Bronchial epithelial cell (primary cell): ENCODE measurements around the gene PAX5. TPM values are rescaled to one million over a fixed set of nuclear protein-coding genes. Genes with fewer than 3 reads are reported as not detected.

Source experiments
- DNase-seq: peaks from one replicate; pipeline ENCODE4 v3.0.0-alpha.2; 2010; ENCODE audit warnings: low read depth
- FAIRE-seq: peaks from 2 replicates; lab custom pipeline; 2011; peaks lifted over from hg19 to GRCh38; lab: Jason Lieb, UNC
- H3K27me3 ChIP-seq: 2 replicates; pipeline ENCODE4 v1.5.1; 2011; ENCODE audit warnings: low read length; ENCODE audit not compliant: control insufficient read depth, insufficient read depth
- H3K36me3 ChIP-seq: 2 replicates; pipeline ENCODE4 v1.5.1; 2011; ENCODE audit warnings: low read length; ENCODE audit not compliant: control insufficient read depth, insufficient read depth
- H3K4me3 ChIP-seq: 2 replicates; pipeline ENCODE4 v1.5.1; 2011; ENCODE audit warnings: mild to moderate bottlenecking, low read depth, low read length, control low read depth
- CTCF ChIP-seq: IDR thresholded peaks from 2 replicates; pipeline ENCODE4 v1.5.1; 2011; ENCODE audit warnings: mild to moderate bottlenecking, moderate library complexity, low read length, control low read depth, inconsistent platforms; ENCODE audit not compliant: insufficient read depth, severe bottlenecking
- total RNA-seq: library from RNA; depleted of rRNA; stranded (reverse); fragments of >200 nt; gene quantifications from 2 replicates; pipeline ENCODE4 v1.2.1, GENCODE V29; 2014

The PAX5 gene
- total RNA-seq, 1 donor from 2014 or later, result not detected

GRCh38 chr9:37053684-37054362, 19.8 kb upstream of the PAX5 start:
- no peak for FAIRE-seq
- no peak overlapping the region for H3K4me3 ChIP-seq
- no peak for TF ChIP-seq CTCF
- H3K36me3 ChIP-seq, result no peaks in the 10 kb centered on the region
- no peak for DNase-seq
- H3K27me3 ChIP-seq, result peaks cover 13% of the 10 kb centered on the region

GRCh38 chr9:37046683-37047082, 12.6 kb upstream of the PAX5 start:
- no peak for TF ChIP-seq CTCF
- DNase-seq (no peak), FAIRE-seq (no peak)
- no peaks in the 10 kb centered on the region for H3K36me3 ChIP-seq
- H3K27me3 ChIP-seq, result peaks cover 22% of the 10 kb centered on the region
- no peak overlapping the region for H3K4me3 ChIP-seq

- FAIRE-seq, result no peak
- H3K4me3 ChIP-seq, result no peak overlapping the region
- H3K36me3 ChIP-seq, result no peaks in the 10 kb centered on the region
- H3K27me3 ChIP-seq, result peaks cover 52% of the 10 kb centered on the region
- no peak for DNase-seq
- TF ChIP-seq CTCF, result no peak
These were observed 8.4 kb upstream of the PAX5 start for GRCh38 chr9:37042421-37042820.

- TF ChIP-seq CTCF, result no peak
- DNase-seq (no peak), FAIRE-seq (no peak)
- peaks cover 62% of the 10 kb centered on the region for H3K27me3 ChIP-seq
- no peaks in the 10 kb centered on the region for H3K36me3 ChIP-seq
- no peak overlapping the region for H3K4me3 ChIP-seq
These were observed 6.5 kb upstream of the PAX5 start for GRCh38 chr9:37040508-37041127.

GRCh38 chr9:37038943-37039464, 4.9 kb upstream of the PAX5 start:
- Histone ChIP-seq H3K4me3 (no peak overlapping the region), H3K36me3 (no peaks in the 10 kb centered on the region), H3K27me3 (peaks cover 77% of the 10 kb centered on the region)
- FAIRE-seq, result no peak
- no peak for DNase-seq
- no peak for TF ChIP-seq CTCF
